GDM1 (cell line): ENCODE data around the gene CNDP1.
"Not testable (repeated sequence)": the region's sequence is repeated elsewhere in the genome, so short reads cannot be mapped to it uniquely, and the experiment has no call there.

Source experiments
- DNase-seq: peaks from one replicate; lab custom pipeline; 2025; lab: John Stamatoyannopoulos, UW

CNDP1 gene, protein sequence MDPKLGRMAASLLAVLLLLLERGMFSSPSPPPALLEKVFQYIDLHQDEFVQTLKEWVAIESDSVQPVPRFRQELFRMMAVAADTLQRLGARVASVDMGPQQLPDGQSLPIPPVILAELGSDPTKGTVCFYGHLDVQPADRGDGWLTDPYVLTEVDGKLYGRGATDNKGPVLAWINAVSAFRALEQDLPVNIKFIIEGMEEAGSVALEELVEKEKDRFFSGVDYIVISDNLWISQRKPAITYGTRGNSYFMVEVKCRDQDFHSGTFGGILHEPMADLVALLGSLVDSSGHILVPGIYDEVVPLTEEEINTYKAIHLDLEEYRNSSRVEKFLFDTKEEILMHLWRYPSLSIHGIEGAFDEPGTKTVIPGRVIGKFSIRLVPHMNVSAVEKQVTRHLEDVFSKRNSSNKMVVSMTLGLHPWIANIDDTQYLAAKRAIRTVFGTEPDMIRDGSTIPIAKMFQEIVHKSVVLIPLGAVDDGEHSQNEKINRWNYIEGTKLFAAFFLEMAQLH

DNA sequence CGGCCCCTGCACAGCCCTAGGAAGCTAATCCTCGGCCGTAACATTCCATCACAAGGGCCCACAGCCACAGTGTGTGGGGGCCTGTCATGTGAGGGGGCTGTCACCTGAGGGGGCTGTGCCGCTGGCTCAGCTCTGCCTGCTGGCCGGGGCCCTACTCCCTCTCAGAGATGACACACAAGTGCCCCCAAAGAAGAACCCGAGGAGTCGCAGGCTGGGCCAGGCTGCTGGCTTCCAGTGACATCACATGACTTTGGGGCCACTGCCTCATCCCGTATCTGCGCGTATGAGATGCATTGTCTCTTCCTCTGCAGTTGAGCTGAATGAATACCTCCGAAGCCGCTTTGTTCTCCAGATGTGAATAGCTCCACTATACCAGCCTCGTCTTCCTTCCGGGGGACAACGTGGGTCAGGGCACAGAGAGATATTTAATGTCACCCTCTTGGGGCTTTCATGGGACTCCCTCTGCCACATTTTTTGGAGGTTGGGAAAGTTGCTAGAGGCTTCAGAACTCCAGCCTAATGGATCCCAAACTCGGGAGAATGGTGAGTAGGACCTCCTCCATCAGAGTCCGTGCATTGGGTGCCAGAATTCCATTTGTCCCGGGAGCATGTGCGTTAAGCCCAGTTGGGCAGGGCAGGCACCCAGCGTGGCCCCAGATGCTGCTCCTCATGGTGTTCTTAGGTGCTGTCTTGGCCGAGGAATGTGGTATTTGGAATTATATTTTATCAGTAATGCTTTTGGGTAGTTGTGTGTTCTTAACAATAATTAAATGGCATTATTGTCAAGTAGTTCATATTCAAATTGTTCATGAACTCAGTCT, at the start of gene CNDP1:
TSS of gene CNDP1 (plus strand) at position 351 of the 820 bp plus-strand sequence. CDS start at position 519, 168 bp downstream.
- no peak for DNase-seq

DNA sequence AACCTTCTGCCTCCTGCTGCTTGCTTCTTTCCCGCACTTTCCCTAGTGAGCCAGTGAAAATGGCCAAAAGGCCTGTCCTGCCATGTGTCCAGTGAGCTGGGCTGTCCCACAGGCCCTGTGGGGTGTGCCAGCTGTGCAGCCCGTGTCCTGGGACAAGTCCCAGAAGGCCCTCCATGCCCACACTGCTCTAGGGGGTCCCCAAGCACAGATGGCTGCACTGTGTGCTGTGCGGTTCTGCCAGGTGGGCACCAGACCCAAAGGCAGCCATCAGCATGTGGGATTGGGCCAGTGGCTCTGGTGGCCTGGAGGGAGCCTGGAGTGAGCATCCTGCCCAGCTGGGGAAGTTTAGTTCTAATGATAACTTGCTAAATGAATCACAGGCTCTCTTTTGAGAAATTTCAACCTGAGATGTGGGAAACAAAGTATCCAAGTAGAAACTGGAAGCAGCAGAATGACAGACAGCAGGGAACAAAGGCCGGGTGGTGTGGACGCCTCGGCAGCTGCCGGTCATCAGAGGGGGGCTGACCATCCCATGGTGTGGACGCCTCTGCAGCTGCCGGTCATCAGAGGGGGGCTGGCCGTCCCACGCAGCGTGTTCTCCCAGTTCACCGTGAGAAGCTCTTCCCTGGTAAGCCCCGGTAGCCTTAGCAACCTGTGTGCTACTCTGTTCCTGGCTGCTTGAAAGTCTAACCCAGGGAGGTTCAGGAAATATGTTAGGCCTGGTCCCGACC, 48.0 kb upstream of the CNDP1 start:
- DNase-seq = no peak

DNA sequence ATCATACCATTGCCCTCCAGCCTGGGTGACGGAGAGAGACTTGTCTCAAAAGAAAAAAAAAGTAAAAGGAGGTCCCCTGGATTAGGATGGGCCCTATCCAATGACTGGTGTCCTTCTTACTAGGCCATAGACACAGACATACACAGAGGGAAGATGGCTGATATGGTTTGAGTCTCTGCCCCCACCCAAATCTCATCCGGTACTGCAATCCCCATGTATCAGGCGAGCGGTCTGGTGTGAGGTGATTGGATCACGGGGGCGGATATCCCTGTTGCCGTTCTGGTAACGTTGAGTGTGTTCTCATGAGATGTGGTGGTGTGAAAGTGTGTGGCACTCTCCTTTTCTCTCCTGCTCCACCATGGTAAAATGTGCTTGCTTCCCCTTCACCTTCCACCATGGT, 45.9 kb upstream of the CNDP1 start:
- no peak for DNase-seq

DNA sequence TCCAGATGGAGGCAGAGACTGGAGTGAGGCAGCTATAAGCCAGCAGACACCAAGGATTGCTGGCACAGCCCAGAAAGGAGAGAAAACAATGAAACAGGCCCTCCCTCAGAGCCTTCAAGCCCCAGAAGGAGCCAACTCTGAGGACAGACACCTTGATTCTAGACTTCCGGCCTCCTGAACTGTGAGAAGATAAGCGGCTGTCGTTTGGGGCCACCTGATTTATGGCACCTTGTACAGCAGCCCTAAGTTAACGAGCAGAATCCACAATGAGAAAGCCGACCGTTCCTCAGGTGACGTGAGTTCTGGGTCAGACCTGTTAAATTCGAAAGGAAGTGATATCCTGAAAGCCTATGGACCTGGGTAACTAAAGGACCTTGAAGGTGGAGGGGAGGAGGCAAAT, 45.4 kb upstream of the CNDP1 start:
- no peak for DNase-seq

DNA sequence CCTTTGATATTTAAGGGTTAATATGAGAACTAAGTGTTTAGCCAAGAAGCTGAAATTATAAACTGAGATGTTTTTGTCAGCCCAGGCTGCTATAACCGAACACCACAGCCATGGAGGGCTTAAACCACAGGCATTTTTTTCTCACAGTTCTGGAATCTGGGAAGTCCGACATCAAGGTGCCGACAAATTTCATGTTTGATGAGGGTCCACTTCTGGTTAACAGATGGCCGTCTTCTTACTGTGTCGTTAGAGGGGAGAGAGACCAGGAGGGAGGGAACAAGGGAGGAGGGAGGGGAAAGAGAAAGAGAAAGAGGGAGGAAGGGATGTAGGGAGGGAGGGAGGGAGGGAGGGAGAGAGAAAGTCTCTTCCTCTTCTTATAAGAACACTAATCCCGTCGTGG, 44.6 kb upstream of the CNDP1 start:
- DNase-seq = no peak

DNA sequence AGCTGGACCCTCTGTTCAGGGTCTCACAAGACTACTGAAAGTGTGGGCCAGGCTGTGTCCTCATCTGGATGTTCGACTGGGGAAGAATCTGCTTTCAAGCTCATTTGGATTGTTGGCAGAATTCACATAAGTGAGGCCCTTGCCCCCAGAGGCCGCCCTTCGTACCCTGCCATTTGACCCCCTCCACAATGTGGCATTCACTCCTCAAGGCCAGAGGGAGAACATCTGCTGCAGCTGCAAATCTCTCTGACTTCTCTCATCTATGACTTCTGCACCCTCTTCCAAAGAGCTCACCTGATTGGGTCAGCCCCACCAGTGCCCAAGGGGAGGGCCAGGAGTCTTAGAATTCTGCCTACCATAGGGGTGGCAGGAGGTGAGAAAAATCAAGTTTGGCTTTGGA, 42.0 kb upstream of the CNDP1 start:
- DNase-seq = no peak

DNA sequence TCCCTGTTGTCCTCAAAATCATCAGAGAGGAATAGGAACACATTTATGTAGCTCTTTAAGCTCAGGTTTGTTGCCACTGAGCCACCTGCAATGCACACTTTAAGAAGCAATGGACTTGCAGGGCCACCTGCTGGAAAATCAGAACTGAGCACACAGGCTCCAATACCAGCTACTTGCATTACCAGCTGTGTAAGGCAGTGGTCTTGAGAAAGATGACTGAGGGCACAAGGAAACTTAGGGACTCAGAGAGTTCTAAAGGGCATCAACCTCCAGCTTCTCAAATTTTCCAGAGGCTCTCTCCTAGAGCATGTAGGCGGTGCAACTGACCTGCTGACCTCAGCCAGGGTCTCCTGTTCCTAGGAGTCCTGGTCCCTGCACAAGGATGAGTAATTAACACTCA, 40.6 kb upstream of the CNDP1 start:
- DNase-seq = peak; percentile 57

DNA sequence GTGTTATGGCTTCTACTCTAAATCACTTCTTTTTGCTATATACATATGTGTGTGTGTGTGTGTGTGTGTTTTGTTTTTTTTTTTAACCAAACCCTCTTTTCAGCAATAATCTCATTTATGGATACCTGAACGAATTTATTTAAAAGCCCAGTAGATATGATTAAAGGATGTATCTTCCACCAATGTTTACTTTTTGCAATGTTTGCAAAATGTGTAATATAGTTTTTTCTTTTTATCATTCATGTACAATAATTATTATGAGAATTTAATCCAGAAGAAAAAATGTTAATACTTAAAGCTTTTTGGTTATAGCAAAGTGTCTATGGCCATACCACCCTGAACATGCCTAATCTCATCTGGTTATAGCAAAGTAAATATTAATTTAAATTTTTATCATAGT, 39.8 kb upstream of the CNDP1 start:
- DNase-seq = no peak

DNA sequence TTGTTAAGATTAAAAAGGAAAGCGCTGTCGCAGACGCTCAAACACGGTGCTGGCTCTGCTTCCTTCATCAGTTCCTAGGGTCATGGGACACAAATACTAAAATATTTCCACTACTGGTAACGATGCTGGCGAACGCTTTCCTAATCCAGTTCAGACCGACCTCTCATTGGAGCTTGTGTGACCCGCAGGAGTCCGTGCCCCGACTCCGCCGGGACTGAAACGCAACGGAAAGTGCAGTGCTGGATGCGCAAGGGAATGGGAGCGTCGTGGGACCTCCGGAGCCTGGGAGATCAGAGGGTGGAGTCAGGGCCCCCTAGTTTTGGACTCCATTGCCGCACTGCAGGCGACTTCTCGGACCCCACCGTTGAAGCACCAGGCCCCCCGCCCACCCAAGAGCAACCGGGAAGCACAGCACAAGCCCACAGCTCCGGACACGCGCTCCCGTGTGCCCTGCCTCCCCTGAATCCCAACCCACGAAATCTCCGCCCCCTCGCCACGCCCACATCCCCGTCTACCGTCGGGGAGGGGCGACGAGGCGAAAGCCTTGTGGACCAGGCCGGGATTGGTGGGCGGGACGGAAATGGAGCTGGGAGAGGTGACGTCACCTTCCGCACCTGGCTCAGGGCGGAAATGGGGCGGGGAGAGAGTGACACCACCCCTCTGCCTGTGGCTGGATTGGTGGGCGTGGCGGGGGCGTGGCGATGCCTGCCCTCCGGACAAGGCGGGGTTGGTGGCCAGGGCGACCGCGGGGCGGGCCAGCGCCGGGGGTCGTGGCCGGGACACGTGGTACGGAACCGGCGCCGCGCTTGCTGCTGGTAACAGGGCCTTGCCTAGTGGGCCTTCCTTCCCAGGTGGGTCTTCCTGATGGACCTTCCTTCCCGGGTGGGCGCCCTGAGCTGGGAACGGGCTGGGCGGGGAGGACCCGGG, 38.5 kb upstream of the CNDP1 start, which contains the start of gene CNDP2:
TSS of gene CNDP2 (plus strand) at position 783 of the 927 bp plus-strand sequence. CDS start 3,611 bp downstream, outside the sequence.
- peak; percentile 99 for DNase-seq

DNA sequence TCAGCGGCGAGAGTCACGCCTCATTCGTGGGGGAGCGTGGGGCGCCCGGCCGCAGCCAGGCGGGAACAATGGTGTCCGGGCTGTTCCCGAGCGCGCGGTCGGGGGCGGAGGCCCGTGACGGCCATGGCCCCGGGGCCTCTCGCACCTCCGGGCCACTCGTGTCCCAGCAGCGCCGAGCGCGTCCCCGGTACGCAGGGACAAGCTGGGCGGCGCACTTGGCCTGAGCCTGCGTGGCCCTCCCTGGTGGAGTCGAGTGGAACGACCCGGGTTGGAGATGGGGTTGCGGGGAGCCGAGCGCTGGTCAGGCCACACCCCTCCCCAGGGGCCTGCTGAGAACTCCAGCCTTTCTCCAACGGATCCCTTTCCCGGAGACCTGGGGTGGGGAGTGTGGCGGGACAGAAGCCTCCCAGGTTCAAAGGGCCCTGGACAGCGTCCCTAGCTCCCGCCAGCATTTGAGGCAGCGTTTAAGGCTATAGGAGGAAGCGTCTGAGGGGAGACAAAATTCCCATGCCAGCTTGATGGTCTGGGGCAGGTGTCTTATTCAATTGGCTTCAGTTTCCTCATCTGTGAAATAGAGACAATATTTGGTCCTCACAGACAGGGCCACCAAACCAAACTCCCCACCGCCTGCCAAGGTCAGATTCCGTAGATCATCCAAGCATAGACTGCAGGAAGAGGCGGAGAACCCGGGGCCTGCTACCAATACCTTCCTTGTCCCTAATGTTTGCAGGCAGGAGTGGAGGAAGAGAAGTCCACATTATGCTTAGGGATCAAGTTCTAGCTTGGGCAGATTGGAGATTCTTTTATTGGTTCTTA, 37.6 kb upstream of the CNDP1 start:
- DNase-seq = no peak

DNA sequence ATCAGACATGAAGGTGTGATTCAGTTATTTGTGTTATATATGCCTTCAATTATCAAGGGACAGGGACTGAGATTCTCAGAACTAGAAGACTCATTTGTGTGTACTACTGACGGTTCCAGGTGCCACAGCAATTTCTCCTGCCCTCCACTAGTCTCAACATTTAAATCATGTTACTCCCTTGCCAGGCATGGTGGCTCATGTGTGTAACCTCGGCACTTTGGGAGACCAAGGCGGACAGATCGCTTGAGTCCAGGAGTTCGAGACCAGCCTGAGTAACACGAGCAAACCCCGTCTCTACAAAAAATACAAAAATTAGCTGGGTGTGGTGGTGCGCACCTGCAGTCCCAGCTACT, 37.0 kb upstream of the CNDP1 start:
- no peak for DNase-seq

DNA sequence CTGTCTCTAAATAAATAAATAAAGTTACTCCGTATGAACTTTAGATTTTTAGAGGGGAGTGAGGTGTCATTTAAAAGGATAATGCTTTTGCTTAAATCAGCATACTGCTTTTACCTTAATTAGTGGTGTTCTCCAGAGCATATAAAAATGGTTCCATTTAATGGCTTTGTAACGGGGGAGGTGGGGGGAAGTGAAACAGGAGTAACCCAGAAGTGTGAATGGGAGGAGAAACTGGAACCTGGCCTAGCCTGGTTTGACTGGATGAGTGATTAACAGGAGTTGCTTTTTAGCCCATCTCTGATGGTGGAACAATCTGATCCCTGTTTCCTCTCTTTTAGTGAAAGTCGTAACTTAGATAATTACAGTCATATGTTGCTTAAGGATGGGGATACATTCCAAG, 36.5 kb upstream of the CNDP1 start:
- no peak for DNase-seq

DNA sequence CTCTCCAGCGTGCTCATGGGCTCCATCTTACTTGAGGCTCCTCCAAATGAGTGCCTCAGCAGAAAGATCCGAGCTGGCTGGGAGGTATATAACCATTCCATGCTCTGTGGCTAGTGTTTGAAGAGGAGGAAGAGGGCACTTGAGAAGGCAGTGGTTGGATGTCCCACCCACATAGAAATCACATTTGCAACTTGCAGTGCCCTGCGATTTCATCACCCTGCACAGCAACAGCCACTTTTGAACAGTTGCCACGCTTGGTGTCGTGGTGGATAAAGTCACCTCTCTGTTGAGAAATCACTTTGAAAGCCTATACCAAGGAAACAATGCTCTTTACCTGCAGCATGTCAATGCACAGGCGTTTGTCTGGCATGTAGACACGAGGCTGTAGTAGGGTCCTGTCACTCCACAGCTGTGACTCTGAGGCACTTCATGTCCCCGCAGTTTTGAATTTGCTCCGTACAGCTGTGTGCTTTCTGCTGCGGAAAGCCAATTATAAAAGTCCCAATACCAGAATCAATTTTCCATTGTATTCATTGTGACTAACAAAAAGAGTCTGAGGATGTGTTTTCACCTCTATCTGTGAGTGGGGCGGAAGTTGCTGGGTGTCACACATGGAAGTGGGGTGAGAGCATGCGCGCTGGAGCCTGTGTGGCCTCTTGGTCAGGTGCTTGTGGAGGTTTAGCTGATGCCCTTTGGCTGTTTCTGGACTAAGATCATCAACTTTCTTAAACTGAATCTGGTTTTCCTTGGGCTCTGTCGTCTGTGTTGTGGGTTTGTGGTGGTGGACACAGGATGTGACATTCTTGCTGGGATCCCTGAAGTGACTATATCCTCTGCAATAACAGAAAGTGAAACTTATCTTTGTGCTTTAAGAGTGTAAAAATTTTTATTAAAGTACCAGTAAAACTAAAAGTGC, 35.3 kb upstream of the CNDP1 start:
- peak; percentile 40 for DNase-seq

DNA sequence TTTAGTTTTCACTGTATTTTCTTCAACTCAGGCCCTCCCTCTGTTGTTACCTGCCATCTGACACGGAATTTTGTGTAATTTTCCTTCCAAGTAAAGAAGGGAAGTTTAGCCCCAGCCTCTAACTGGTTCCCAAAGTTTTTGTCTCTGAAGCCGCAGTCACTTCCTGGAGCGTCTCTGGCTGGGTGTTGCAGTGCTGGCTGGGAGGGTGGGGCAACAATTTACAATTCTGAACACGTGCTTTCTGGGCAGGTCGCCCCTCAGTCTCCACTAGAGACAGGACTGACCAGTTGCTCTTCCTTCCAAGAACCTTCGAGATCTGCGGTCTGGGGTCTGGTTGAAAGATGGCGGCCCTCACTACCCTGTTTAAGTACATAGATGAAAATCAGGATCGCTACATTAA, 34.7 kb upstream of the CNDP1 start:
- DNase-seq = peak; percentile 11

DNA sequence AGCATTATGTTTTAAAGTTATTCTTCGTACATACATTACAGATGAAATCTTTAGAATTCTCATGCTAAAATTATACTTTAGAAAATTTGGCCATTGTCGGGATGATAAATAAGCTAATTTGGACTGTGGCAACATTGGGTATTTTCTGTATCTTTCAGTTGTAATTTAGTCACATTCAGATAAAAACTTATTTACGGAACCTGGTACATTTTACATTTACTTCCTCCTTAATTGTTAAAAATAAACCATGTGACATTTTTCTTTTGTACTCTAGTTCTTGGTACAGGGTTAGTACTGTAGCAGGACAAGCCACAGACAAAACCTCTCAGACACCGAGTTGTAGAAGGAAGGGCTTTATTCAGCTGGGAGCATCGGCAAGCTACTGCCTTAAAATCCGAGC, 33.9 kb upstream of the CNDP1 start:
- no peak for DNase-seq

DNA sequence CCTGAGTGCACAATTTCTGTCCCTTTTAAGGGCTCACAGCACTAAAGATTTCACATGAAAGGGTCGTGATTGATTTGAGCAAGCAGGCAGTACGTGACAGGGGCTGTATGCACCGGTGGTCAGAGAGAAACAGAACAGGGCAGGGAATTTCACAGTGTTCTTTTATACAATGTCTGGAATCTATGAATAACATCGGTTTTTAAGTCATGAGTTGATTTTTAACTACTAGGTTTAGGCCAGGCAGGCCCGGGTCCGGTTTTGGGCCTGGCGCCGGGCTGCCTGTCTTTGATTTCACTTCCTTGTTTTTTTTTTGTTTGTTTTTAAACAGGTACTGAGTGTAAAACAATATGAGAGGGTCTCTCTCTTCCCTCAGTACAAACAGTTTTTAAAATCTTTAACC, 33.5 kb upstream of the CNDP1 start:
- DNase-seq = not testable (repeated sequence)

DNA sequence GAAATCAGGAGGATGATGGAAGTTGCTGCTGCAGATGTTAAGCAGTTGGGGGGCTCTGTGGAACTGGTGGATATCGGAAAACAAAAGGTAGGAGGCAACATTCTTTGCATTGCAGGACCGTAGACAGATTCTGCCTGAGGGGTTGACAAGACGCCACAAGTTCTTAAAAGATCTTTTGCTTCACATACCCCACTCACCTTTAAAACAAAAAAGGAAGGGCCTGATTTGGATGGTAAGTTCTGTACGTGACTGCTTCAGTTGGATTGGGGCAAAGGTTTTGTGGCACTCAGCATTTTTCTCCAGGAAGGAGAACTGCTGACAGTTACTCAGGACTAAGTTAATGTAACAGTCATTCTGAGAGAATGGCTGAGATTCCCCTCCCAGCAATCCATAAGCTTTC, 32.9 kb upstream of the CNDP1 start:
- DNase-seq = no peak

DNA sequence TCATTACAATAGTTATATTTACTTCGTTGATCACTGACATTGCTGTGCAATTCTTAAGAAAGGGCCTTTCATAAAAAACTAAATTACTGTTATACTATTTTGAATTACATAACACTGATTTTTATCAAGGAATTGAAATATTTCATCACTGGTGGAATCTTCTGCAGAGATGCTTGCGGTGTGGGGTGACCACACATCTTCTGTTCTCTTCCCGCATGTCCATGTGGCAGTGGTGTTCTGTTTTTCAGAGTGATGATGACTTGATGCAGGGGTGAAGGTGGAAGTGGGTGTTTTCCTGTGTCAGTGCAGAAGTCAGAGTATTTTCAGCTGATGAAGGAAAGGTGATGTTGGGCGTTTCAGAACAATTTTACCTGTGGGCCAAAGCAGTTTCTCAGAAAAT, 31.2 kb upstream of the CNDP1 start:
- DNase-seq = no peak

DNA sequence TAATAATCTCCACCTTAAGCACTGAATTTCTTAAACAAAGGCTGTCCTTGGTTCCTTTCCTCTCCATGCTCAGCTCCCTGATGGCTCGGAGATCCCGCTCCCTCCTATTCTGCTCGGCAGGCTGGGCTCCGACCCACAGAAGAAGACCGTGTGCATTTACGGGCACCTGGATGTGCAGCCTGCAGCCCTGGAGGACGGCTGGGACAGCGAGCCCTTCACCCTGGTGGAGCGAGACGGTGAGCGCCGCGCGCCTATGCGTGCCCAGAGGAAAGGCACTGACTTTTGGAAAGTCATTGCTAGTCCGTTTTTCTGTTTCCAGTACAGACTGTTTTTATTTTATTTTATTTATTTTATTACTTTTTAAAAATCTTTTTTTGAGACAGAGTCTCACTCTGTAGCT, 28.5 kb upstream of the CNDP1 start:
- DNase-seq = no peak
